Neural cell (in vitro differentiated cells): ENCODE data around the gene PLP2.

Source experiments
- EP300 ChIP-seq: fragments of 450-650 bp; conservative IDR thresholded peaks from 2 replicates; pipeline ENCODE4 v1.6.1; 2014; ENCODE audit warnings: antibody characterized with exemption, mild to moderate bottlenecking, moderate library complexity; ENCODE audit not compliant: poor library complexity, severe bottlenecking
- EZH2 ChIP-seq: fragments of 200-600, 300-800 bp; shearing (Covaris generic), sonication (generic); IDR thresholded peaks from 2 replicates; pipeline ENCODE4 v1.6.1; 2014; ENCODE audit warnings: antibody characterized with exemption, low read length, borderline replicate concordance, mild to moderate bottlenecking; ENCODE audit not compliant: insufficient read depth, poor library complexity, severe bottlenecking
- MXI1 ChIP-seq: fragments of 450-650 bp; conservative IDR thresholded peaks from 2 replicates; pipeline ENCODE4 v1.6.1; 2014; ENCODE audit warnings: antibody characterized with exemption, mild to moderate bottlenecking; ENCODE audit not compliant: poor library complexity, severe bottlenecking
- POLR2AphosphoS5 ChIP-seq: IDR thresholded peaks from 2 replicates; pipeline ENCODE4 v1.6.1; 2012
- RAD21 ChIP-seq: fragments of 450-650 bp; conservative IDR thresholded peaks from 2 replicates; pipeline ENCODE4 v1.6.1; 2014; ENCODE audit warnings: antibody characterized with exemption, mild to moderate bottlenecking, moderate library complexity
- SMC3 ChIP-seq: fragments of 450-650 bp; conservative IDR thresholded peaks from 2 replicates; pipeline ENCODE4 v1.6.1; 2014; ENCODE audit warnings: antibody characterized with exemption, mild to moderate bottlenecking, moderate library complexity; ENCODE audit not compliant: poor library complexity
- TAF1 ChIP-seq: IDR thresholded peaks from 2 replicates; pipeline ENCODE4 v1.6.1; 2012; ENCODE audit warnings: low read depth
- TF ChIP-seq, protein P1 (sequence below): fragments of 450-650 bp; IDR thresholded peaks from 2 replicates; pipeline ENCODE4 v1.5.1; 2014; ENCODE audit warnings: antibody characterized with exemption, mild to moderate bottlenecking, moderate library complexity; ENCODE audit not compliant: poor library complexity, severe bottlenecking
- TF ChIP-seq, protein P2 (sequence below): IDR thresholded peaks from 2 replicates; pipeline ENCODE4 v1.6.1; 2012; ENCODE audit warnings: borderline replicate concordance

- TF ChIP-seq, protein P1, sequence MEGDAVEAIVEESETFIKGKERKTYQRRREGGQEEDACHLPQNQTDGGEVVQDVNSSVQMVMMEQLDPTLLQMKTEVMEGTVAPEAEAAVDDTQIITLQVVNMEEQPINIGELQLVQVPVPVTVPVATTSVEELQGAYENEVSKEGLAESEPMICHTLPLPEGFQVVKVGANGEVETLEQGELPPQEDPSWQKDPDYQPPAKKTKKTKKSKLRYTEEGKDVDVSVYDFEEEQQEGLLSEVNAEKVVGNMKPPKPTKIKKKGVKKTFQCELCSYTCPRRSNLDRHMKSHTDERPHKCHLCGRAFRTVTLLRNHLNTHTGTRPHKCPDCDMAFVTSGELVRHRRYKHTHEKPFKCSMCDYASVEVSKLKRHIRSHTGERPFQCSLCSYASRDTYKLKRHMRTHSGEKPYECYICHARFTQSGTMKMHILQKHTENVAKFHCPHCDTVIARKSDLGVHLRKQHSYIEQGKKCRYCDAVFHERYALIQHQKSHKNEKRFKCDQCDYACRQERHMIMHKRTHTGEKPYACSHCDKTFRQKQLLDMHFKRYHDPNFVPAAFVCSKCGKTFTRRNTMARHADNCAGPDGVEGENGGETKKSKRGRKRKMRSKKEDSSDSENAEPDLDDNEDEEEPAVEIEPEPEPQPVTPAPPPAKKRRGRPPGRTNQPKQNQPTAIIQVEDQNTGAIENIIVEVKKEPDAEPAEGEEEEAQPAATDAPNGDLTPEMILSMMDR: no peak
- TF ChIP-seq POLR2AphosphoS5 (no peak), RAD21 (no peak), EZH2 (no peak), SMC3 (no peak), TAF1 (no peak), EP300 (no peak), MXI1 (no peak)
- TF ChIP-seq, protein P2, sequence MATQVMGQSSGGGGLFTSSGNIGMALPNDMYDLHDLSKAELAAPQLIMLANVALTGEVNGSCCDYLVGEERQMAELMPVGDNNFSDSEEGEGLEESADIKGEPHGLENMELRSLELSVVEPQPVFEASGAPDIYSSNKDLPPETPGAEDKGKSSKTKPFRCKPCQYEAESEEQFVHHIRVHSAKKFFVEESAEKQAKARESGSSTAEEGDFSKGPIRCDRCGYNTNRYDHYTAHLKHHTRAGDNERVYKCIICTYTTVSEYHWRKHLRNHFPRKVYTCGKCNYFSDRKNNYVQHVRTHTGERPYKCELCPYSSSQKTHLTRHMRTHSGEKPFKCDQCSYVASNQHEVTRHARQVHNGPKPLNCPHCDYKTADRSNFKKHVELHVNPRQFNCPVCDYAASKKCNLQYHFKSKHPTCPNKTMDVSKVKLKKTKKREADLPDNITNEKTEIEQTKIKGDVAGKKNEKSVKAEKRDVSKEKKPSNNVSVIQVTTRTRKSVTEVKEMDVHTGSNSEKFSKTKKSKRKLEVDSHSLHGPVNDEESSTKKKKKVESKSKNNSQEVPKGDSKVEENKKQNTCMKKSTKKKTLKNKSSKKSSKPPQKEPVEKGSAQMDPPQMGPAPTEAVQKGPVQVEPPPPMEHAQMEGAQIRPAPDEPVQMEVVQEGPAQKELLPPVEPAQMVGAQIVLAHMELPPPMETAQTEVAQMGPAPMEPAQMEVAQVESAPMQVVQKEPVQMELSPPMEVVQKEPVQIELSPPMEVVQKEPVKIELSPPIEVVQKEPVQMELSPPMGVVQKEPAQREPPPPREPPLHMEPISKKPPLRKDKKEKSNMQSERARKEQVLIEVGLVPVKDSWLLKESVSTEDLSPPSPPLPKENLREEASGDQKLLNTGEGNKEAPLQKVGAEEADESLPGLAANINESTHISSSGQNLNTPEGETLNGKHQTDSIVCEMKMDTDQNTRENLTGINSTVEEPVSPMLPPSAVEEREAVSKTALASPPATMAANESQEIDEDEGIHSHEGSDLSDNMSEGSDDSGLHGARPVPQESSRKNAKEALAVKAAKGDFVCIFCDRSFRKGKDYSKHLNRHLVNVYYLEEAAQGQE: no peak
These were observed 25.9 kb downstream of the PLP2 start for GRCh38 chrX:49197543-49198087.
